ENCODE data around the gene SLC7A5.
A peak's percentile ranks its signal among the peaks of the same experiment; 100 is the strongest.

The SLC7A5 gene

DNA sequence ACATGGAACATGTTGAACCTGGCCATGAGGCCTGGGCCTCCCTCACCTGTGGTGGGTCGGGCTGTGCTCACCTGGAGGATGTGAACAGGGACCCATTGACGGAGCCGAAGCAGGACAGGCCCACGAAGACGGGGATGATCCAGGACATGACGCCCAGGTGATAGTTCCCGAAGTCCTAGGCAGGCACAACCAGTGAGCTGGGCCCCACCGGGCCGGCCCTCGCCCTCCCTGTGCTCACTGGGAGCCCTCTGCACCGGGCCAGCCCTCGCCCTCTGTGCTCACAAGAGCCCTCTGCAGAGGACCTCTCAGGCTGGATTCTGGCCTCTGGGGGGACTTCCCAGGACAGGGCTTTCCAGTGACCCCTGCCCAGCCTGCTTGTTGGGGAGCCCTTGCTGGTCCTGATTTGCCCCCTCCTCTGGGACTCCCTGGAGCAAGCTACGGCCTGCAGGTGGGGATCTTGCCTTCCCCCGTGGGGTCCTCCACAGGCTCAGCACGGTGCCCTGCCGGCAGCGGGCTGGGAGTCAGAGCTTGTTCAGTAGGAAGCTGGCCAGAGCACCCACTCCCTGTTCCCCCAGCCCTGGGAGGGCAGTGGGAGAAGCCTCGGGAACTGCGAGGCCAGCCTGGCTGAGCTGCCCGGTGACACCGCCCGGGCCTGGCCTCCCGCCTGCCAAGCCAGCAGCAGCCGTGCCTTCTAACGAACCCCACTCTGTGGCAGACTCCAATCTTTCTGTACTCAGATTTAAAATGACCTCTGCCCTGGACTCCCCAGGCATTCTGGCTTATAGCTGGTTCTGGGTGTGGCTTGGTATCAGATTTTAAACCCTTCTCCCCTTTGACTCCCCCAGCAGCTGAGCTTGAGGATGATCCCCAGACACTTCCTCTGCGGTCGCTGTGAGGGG lies 30.4 kb downstream of the SLC7A5 start:
- Histone ChIP-seq H3K36me3 (ENCODE audit: control insufficient read depth in 2 of 2, insufficient read depth in 1 of 2, low read length in 2 of 2) (peaks cover 0 to 83% of the 10 kb centered on the region in 2 experiments; a peak in 2 of 3 replicates), H3K4me3 (ENCODE audit: low read depth, low read length) (no peak overlapping the region), H3K9me3 (ENCODE audit: control insufficient read depth, insufficient read depth, low read depth, low read length) (no peaks in the 10 kb centered on the region), H3K4me1 (ENCODE audit: control insufficient read depth, insufficient read depth, low read length) (no peaks in the 10 kb centered on the region), H3K27ac (ENCODE audit: extremely low read depth, low read depth, low read length) (no peak overlapping the region)
- POLR2A ChIA-PET: no interaction called here
- TF ChIP-seq GLIS2 (tag by site-specific recombination; IDR thresholded peaks at IDR 0.05) (0 out of 2 replicates have a peak, but pooled peaks have one; percentile 18), ZNF175 (tag by site-specific recombination; IDR thresholded peaks at IDR 0.05) (no peak), ZNF513 (tag by site-specific recombination; IDR thresholded peaks at IDR 0.05) (no peak), ZBTB10 (tag by site-specific recombination; IDR thresholded peaks at IDR 0.05) (no peak), ZIC2 (tag by site-specific recombination; IDR thresholded peaks at IDR 0.05) (peak; percentile 37; the same call in 1 of the 2 replicates)
- TF ChIP-seq, protein P1, sequence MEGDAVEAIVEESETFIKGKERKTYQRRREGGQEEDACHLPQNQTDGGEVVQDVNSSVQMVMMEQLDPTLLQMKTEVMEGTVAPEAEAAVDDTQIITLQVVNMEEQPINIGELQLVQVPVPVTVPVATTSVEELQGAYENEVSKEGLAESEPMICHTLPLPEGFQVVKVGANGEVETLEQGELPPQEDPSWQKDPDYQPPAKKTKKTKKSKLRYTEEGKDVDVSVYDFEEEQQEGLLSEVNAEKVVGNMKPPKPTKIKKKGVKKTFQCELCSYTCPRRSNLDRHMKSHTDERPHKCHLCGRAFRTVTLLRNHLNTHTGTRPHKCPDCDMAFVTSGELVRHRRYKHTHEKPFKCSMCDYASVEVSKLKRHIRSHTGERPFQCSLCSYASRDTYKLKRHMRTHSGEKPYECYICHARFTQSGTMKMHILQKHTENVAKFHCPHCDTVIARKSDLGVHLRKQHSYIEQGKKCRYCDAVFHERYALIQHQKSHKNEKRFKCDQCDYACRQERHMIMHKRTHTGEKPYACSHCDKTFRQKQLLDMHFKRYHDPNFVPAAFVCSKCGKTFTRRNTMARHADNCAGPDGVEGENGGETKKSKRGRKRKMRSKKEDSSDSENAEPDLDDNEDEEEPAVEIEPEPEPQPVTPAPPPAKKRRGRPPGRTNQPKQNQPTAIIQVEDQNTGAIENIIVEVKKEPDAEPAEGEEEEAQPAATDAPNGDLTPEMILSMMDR (tag by site-specific recombination; IDR thresholded peaks at IDR 0.05): no peak
- CTCF ChIA-PET: interaction anchor here (0.6 to 1.5 kb wide), 5 partner anchors 8 to 60 kb away, joined by 3 to 9 read pairs (median 4); no protein-coding TSS in a partner anchor

DNA sequence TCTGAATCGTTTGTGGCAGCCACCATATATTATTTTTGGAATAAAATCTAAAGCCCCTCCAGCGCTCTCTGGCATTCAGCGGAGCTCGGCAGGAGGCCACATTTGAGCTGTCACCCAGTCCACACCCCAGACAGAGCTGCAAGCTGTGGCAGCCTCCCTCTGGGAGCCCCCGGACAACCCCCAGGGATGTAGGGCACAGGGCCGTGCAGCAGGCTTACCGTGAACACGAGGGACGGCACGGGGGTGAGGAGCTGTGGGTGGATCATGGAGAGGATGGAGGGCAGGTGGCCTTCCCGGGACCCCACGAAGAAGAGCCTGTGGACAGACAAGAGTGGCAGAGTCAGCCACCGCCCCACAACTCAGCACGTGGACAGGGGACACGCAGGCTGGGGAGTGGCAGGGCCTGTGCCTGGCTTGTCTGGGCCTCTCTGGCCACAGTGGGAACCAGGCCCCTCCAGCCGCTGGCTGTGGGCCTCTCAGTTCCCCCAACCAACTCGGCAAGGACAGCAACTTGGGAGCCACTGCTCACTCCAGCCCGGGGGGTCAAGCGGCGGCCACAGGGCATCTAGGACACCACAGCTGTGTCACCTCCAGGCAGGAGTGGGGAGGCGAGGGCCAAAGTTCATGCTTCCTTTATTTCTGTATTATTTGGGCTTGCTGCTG lies 31.5 kb downstream of the SLC7A5 start:
- no peaks in the 10 kb centered on the region for H3K9me3 ChIP-seq (ENCODE audit: control insufficient read depth, insufficient read depth, low read depth, low read length)
- H3K36me3 ChIP-seq (ENCODE audit: control insufficient read depth in 2 of 2, insufficient read depth in 1 of 2, low read length in 2 of 2): peaks cover 0 to 85% of the 10 kb centered on the region in 2 experiments; a peak in 2 of 3 replicates
- no peak overlapping the region for H3K27ac ChIP-seq (ENCODE audit: extremely low read depth, low read depth, low read length)
- H3K4me3 ChIP-seq (ENCODE audit: low read depth, low read length): no peak overlapping the region
- H3K4me1 ChIP-seq (ENCODE audit: control insufficient read depth, insufficient read depth, low read length): no peaks in the 10 kb centered on the region
- CTCF ChIA-PET: interaction anchor here (0.7 to 1.7 kb wide), 2 partner anchors 12 to 33 kb away, joined by 4 to 12 read pairs; no protein-coding TSS in a partner anchor
- POLR2A ChIA-PET: interaction anchor here (0.7 kb wide), 3 partner anchors 15 to 48 kb away, joined by 3 to 4 read pairs (median 3); no protein-coding TSS in a partner anchor
- TF ChIP-seq ZNF148 (tag by site-specific recombination; IDR thresholded peaks at IDR 0.05; ENCODE audit: borderline replicate concordance) (no peak), ZEB2 (tag by site-specific recombination; IDR thresholded peaks at IDR 0.05) (no peak), ZNF530 (tag by site-specific recombination; IDR thresholded peaks at IDR 0.05; ENCODE audit: low read depth) (no peak), ZNF335 (tag by site-specific recombination; conservative IDR thresholded peaks at IDR 0.05) (no peak), ZNF624 (tag by site-specific recombination; IDR thresholded peaks at IDR 0.05) (no peak), OVOL3 (tag by site-specific recombination; IDR thresholded peaks at IDR 0.05) (no peak)
- TF ChIP-seq, protein P2, sequence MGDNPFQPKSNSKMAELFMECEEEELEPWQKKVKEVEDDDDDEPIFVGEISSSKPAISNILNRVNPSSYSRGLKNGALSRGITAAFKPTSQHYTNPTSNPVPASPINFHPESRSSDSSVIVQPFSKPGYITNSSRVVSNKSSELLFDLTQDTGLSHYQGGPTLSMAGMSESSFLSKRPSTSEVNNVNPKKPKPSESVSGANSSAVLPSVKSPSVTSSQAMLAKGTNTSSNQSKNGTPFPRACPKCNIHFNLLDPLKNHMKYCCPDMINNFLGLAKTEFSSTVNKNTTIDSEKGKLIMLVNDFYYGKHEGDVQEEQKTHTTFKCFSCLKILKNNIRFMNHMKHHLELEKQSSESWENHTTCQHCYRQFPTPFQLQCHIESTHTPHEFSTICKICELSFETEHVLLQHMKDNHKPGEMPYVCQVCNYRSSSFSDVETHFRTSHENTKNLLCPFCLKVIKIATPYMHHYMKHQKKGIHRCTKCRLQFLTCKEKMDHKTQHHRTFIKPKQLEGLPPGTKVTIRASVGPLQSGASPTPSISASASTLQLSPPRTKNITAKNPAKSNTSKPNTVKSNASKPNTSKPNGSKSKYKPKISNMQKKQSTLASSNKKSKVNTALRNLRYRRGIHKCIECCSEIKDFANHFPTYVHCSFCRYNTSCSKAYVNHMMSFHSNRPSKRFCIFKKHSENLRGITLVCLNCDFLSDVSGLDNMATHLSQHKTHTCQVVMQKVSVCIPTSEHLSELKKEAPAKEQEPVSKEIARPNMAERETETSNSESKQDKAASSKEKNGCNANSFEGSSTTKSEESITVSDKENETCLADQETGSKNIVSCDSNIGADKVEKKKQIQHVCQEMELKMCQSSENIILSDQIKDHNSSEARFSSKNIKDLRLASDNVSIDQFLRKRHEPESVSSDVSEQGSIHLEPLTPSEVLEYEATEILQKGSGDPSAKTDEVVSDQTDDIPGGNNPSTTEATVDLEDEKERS (tag by site-specific recombination; IDR thresholded peaks at IDR 0.05): no peak
- TF ChIP-seq, protein P3, sequence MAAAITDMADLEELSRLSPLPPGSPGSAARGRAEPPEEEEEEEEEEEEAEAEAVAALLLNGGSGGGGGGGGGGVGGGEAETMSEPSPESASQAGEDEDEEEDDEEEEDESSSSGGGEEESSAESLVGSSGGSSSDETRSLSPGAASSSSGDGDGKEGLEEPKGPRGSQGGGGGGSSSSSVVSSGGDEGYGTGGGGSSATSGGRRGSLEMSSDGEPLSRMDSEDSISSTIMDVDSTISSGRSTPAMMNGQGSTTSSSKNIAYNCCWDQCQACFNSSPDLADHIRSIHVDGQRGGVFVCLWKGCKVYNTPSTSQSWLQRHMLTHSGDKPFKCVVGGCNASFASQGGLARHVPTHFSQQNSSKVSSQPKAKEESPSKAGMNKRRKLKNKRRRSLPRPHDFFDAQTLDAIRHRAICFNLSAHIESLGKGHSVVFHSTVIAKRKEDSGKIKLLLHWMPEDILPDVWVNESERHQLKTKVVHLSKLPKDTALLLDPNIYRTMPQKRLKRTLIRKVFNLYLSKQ (tag by site-specific recombination; IDR thresholded peaks at IDR 0.05; ENCODE audit: borderline replicate concordance): no peak
